GM18505 (cell line): ENCODE measurements around the gene SLC22A17.
"Not testable (repeated sequence)": the region's sequence is repeated elsewhere in the genome, so short reads cannot be mapped to it uniquely, and the experiment has no call there.

Experiments
- ATAC-seq: cut with Tn5 transposase; IDR thresholded peaks from one replicate; pipeline ENCODE4 v1.9.1; 2021; ENCODE audit not compliant: unreplicated experiment
- POLR2A ChIP-seq: IDR thresholded peaks from 4 replicates; pipeline ENCODE4 v1.6.1; 2011; ENCODE audit warnings: borderline replicate concordance; ENCODE audit not compliant: insufficient read depth, insufficient read length; ENCODE audit errors: extremely low read depth

Gene SLC22A17

DNA sequence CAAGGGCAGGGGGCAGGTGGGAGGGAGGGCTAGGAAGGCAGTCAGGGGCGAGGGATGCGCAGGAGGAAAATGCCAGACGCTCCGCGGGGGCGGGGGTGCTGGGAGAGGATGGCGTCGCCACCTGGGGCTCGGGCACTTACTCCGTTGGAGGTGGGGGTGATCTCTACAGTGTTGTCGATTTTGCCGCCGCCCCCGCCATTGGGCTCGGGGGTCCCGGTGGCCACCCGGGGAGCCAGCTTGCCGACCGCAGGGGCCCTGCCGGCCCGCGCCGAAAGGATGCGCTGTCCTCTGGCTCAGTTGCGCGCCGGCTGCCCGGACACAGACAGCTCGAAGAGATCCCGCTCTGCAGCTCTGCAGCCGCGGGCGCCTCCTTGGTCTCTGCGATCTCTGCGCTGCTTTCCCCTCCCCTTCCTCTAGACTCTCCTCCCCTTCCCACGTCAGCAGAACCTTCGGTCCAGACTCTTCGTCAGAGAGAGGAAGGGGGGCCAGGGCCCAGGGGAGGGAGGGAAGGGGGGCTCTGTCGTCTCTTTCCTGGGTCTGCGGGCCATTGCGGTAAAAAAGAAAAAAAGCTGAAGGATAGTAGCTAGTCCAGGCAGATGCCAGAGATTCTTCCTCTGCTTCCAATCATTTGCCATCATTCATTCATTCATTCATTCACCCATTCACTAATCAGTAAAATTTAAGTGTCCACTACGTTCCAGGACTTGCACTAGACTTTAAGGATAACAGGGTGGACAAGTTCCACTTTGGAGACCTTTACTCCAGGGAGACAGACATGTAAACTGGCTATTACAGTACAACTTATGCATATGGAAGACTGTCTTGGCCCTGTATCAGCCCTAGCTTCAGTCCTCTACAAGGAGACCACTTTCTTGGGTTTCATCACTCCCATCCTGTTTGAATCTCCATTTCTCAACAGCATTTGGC lies at the start of gene SLC22A17:
Gene SLC22A17, minus strand, starts transcription at position 382 of the 927 bp plus-strand sequence.
- TF ChIP-seq POLR2A: no peak
- ATAC-seq: no peak

DNA sequence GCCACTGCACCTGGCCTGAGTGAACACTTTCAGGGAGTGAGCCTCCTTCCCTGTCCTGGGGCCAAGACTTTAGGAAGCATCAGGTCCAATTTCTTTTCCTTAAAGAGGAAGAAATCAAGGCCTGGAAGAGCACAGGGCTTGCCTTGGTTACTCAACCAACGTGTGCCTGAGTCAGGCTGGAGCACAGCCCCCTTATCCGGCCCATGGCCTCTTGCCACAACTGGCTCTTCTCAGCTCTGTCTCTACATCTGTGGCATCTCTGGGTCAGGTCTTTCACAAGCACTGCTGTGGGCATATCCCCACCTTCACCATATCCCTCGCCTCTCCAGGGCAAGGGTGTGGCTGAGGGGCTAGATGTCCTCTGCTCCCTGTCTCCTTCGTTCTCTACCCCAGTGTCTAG lies 48.6 kb upstream of the SLC22A17 start:
- TF ChIP-seq POLR2A: no peak
- no peak for ATAC-seq

DNA sequence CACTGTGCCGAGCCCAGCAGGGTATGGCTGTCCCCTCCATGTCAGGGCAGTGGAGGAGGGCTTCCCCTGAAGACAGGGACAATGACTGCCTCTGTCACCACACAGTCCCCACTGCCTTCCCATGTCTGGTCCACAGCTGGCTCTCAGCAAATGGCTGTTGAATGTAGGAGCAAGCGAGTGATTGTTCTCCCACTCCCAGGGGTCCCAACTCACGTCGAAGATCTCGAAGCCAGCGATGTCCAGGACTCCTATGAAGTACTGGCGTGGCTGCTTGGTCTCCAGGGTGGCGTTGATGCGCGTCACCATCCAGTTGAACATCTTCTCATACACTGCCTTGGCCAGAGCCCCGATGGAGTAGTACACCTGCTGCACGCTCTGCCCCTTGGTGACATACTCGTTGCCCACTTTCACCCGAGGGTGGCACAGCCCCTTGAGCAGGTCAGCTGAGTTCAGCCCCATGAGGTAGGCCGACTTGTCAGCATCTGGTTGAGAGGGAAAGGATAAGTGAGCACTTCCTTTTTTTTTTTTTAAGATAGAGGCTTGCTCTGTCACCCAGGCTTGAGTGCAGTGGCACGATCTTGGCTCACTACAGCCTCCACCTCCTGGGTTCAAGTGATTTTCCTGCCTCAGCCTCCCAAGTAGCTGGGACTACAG lies 47.9 kb upstream of the SLC22A17 start:
- not testable (repeated sequence) for ATAC-seq

DNA sequence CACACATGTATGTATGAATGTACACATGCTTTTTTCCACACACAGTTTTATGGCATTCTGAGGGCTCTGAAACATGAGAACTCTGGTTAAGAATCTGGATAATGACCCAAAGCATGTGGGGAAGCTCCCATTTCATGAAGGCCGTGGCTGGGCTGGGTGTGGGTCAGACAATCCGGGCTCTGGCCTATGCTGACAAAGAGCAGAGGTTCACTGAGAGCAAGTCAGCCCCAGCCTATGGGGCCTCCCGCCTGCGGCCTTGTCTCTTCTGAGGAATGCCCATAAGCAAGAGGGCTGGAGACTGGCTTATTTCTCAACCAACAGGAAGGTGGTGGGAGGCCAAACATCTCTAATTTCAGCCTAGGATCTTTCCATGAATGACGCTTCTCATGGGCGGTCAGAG lies 46.9 kb upstream of the SLC22A17 start:
- no peak for TF ChIP-seq POLR2A
- ATAC-seq: no peak

DNA sequence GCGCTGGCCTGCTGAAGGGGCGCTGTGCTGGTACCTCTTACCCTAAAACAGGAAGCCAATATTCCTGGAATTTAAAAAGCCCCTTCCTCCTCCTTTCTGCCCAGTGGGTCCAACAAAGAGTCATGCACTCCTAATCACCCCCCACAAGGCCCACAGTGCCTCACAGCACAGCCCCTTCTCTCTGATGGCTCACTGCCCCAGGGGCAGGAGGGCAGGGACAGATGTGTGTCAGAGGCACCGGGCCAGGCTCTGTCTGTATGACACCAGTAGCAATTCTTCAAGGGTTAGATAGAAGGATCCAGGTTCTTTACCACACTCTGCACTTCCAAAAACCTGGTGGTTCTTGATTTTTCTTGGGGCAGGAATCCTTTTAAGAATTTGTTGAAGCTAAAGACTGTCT lies 46.4 kb upstream of the SLC22A17 start:
- TF ChIP-seq POLR2A: no peak
- ATAC-seq: no peak

DNA sequence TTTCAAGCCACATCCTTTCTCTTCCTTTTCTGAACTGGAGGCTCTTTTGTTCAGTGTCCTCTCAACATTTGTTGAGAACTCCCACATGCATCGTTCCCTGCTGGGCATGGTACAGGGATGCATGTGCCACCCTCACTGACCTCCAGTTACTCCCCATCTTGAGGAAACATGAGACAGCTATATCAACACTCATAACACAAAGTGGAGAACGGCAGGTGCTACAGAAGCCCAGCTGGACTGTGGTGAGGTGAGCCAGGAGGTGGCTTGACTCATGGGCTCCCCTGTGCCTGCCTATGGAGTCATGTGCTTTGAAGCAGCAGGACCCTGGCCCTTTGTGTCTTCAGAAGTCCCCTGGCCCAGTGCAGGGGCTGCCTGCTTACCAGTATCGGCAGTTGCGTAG lies 45.7 kb upstream of the SLC22A17 start:
- no peak for ATAC-seq
- no peak for TF ChIP-seq POLR2A

DNA sequence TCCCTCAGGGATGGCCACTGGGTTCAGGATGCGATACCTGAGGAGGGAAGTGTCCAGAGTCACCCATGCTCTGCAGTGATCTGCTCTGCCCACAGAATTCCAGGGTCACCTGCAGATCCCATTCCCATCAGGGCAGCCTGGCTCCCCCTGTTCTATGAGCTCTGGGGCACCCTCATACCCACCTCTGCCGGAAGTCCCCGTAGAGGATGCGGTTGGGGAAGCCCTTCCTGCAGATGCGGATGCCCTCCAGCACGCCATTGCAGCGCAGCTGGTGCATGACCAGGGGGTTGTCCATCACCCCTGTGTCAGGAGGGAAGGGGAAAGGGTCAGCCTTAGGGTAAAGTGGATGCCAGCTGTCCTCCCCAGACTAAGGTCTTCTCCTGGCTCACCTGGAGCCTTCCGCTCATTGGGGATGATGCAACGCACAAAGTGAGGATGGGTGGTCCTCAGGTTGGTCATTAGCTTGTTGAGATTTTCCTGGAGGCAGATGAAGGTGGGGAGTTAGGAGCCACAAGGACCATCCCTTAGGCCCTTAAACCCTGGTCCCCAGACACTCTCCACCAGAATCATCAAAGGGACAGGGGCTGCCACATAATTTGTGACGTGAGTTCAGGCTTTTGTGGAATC lies 44.2 kb upstream of the SLC22A17 start:
- no peak for ATAC-seq
- TF ChIP-seq POLR2A: no peak

DNA sequence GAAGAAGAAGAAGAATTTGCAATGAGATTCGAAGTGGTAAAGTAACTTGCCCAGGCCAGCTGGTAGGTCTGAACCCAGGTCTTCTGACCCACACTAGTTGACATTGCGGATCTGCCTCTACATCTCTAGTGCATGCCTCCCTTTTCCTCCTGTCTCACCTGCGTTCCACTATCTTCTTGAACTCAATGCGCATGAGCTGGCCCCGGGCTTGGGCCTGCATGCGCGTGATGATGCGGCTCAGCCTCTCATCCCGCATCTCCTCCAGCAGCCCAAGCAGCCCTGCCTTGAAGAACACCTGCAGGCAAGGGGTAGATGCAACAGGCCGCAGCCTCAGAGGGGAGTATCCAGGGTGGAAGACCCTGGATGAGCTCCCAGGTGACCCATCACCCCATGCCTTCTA lies 43.4 kb upstream of the SLC22A17 start:
- ATAC-seq: no peak
- no peak for TF ChIP-seq POLR2A

DNA sequence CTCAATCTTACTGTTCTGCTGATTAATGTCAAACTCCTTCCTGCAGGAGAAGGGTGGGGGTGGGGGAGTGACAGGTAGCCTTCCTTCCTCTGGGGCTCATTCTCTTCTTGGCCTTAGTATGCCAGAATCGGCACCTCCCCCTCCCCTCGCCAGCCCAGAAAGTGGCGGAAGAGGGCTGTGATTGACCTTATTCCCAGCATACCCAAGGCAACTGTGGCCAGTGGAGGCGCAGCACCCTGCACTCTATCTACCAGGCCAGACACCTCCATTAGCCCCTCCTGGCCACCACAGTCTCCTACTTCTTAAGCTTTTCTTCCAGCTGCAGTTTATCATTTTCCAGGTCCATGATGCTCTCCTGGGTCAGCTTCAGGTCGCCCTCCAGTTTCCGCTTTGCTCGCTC lies 39.9 kb upstream of the SLC22A17 start:
- no peak for TF ChIP-seq POLR2A
- ATAC-seq: no peak

DNA sequence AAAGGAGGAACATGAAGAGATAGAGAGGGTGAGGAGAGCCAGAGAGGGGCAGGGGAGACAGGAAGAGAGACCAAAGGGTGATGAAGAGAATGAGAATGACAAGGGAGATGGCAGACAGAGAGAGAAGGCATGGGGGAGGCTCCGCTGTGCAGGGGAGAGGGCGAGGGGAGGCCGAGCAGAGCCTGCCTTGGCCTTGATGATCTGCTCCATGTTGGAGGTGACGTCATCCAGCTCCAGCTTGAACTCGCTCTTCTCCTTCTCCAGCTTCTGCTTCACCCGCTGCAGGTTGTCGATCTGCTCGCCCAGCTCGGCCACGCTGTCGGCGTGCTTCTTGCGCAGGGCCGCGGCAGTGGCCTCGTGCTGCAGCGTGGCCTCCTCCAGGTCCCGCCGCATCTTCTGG lies 37.2 kb upstream of the SLC22A17 start:
- not testable (repeated sequence) for ATAC-seq

DNA sequence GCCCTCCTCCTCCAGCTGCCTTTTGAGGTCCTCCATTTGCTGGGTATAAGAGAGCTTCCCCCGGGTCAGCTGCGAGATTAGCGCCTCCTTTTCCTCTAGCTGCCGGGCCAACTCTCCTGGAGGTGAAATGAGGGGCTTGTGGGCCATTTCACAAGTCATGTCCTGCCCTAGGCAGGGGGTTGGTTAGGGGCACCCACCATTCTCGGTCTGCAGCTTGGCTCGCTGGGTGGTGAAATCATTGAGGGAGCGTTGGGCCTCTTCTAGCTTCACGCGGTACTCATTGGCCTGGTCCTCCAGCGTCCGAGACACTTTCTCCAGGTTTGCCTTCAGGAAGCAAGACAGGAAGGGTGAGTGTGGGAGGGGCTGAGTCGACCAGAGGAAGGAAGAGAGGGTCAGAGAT lies 36.7 kb upstream of the SLC22A17 start:
- no peak for ATAC-seq
- no peak for TF ChIP-seq POLR2A

DNA sequence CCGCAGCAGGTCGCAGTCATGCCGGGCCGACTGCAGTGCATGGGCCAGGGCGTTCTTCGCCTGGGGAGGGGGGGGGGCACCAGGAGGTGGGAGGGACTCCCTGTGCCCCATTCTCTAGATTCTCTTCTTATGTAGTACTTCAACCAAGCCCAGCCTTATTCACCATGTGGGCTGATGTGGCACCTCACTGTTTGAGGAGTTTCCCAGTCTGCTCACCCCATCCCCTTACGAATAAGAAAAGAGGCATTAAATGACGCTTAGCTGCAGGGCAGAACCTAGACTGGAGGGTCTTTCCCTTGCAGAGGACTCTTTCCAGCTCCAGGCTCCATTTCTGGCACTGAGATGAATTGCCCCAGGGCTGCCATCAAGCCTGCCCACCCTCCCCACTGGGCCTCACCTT lies 36.3 kb upstream of the SLC22A17 start:
- no peak for TF ChIP-seq POLR2A
- no peak for ATAC-seq

DNA sequence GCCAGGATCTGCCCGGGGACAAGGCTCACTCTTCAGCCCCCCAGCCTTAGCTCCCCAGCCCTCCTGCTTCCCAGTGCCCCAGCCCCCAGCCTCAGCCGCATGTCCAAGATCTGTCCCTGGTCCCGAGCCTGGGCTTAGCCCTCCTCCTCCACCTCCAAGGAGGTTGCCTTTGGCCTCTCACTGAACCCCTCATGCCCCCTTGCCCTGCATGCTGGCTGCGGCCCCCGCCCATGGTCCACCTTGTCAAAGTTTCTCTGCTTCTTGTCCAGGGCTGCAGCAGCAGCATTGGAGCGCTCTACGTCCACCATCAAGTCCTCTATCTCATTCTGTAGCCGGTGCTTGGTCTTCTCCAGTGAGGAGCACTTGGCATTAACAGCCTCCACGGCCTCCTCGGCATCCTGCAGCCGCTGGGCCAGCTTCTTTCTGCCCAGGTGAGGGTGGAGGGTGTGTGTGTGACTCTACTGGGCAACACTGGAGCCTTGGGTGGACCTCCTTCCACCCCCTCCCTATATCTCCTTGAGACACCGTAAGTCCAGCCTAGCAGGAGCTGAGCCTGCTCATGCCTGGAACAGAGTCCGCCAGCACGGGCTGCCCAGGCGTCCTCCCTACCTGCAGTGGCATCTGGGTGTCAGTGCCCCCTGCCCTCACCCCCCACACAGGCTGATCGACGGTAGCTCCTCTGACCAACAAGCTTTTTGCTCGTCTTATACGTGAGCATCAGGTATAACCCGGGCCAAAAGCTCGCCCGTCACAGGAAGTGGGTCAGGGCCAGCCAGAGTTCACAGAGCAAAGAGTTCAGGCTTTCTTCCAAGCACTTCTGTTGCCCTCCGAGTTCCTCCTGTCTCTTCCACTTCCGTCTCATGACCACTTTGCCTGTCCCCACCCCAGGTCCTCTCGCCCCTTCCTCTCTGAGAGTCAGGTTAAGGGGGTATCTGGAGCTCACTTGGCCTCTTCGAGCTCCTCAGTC lies 35.5 kb upstream of the SLC22A17 start:
- TF ChIP-seq POLR2A: no peak
- ATAC-seq: no peak
